ENCODE data around the gene HOXD11. TPM values are rescaled to one million over a fixed set of nuclear protein-coding genes. Genes with fewer than 3 reads are reported as not detected.
A peak's percentile ranks its signal among the peaks of the same experiment; 100 is the strongest.

Gene HOXD11
- total RNA-seq, 1 donor, result not detected

DNA sequence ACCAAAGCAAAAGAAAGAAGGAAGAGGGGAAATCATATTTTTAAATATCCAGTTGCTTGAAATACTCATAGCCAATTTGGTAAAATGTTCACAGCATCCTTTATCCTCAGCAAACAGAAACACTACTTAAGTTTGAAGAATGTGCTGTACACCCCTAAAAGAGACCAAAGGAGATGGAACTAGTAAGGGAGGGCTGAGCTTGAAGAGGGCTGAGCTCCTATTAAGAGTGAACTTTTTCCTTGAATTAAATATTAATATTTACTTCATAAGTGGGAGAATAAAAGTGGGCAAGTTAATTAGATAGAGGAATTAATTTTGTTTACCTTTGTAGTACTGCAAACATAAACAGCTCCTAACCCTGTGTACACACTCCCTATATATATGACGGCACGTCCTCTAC, 30.3 kb upstream of the HOXD11 start:
- TF ChIP-seq, protein P1, sequence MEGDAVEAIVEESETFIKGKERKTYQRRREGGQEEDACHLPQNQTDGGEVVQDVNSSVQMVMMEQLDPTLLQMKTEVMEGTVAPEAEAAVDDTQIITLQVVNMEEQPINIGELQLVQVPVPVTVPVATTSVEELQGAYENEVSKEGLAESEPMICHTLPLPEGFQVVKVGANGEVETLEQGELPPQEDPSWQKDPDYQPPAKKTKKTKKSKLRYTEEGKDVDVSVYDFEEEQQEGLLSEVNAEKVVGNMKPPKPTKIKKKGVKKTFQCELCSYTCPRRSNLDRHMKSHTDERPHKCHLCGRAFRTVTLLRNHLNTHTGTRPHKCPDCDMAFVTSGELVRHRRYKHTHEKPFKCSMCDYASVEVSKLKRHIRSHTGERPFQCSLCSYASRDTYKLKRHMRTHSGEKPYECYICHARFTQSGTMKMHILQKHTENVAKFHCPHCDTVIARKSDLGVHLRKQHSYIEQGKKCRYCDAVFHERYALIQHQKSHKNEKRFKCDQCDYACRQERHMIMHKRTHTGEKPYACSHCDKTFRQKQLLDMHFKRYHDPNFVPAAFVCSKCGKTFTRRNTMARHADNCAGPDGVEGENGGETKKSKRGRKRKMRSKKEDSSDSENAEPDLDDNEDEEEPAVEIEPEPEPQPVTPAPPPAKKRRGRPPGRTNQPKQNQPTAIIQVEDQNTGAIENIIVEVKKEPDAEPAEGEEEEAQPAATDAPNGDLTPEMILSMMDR (IDR thresholded peaks at IDR 0.05; ENCODE audit: insufficient read depth, low read length), result no peak
- H3K4me3 ChIP-seq (ENCODE audit: low read depth, low read length), result no peak overlapping the region
- DNase-seq (ENCODE audit: low read depth), result no peak

GRCh38 chr2:176078541-176079284, 28.4 kb upstream of the HOXD11 start:
- no peak overlapping the region for H3K4me3 ChIP-seq (ENCODE audit: low read depth, low read length)
- TF ChIP-seq, protein P1 (IDR thresholded peaks at IDR 0.05; ENCODE audit: insufficient read depth, low read length), result no peak
- DNase-seq (ENCODE audit: low read depth), result no peak

GRCh38 chr2:176079285-176079830, 27.7 kb upstream of the HOXD11 start:
- DNase-seq (ENCODE audit: low read depth), result no peak
- no peak overlapping the region for H3K4me3 ChIP-seq (ENCODE audit: low read depth, low read length)
- TF ChIP-seq, protein P1 (IDR thresholded peaks at IDR 0.05; ENCODE audit: insufficient read depth, low read length), result no peak

- DNase-seq (ENCODE audit: low read depth), result peak; percentile 16
- no peak overlapping the region for H3K4me3 ChIP-seq (ENCODE audit: low read depth, low read length)
- TF ChIP-seq, protein P1 (IDR thresholded peaks at IDR 0.05; ENCODE audit: insufficient read depth, low read length), result peak; percentile 37
Measured at GRCh38 chr2:176079831-176080539, 27.1 kb upstream of the HOXD11 start.

GRCh38 chr2:176080540-176081375, 26.3 kb upstream of the HOXD11 start:
- DNase-seq (ENCODE audit: low read depth), result no peak
- no peak overlapping the region for H3K4me3 ChIP-seq (ENCODE audit: low read depth, low read length)
- TF ChIP-seq, protein P1 (IDR thresholded peaks at IDR 0.05; ENCODE audit: insufficient read depth, low read length), result no peak

DNA sequence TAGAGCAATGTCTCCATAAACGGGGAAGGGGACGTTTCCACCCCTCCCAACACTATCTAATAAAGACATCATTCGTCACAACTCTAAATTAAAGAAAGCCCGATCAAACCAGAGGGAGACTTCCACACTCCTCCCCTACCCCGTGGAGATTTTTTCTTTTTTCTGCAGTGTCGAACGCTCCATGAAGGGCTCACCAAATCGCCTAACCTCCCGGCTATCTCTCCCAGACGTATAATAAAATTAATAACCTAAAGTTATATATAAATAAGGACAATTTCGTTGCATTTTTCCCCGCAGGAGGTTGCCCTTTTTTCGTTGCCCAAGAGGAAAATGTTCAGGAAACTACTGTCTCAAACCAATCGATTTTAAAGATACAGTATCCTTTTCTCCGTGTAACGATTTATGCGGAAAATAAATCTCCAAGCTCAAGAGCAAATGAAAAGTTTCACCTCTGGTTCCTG, 25.7 kb upstream of the HOXD11 start:
- no peak overlapping the region for H3K4me3 ChIP-seq (ENCODE audit: low read depth, low read length)
- DNase-seq (ENCODE audit: low read depth), result no peak
- TF ChIP-seq, protein P1 (IDR thresholded peaks at IDR 0.05; ENCODE audit: insufficient read depth, low read length), result no peak

Data from fibroblast of the aortic adventitia (primary cell).